ENCODE results near the gene PEX11G. TPM values are rescaled to one million over a fixed set of nuclear protein-coding genes. Genes with fewer than 3 reads are reported as not detected.

The PEX11G gene
- total RNA-seq, 4 donors from 2014 or later, result 0.51 to 1.4 (median 1.1) TPM; not detected in 1

GRCh38 chr19:7529246-7529600, 40.4 kb upstream of the PEX11G start:
- Histone ChIP-seq H3K9me3 (no peaks in the 10 kb centered on the region), H3K27me3 (no peaks in the 10 kb centered on the region), H3K27ac (no peak overlapping the region), H3K4me3 (no peak overlapping the region), H3K36me3 (peaks cover 0 to 58% of the 10 kb centered on the region in 2 donors), H3K4me1 (peaks cover 7 to 8% of the 10 kb centered on the region in 2 donors)
- in situ Hi-C loops (cut with MboI; ENCODE audit: low sequenced_read_pairs in 4 of 4) (loop anchor here in 1 of 4 donors (25.0 kb wide), 1 partner anchor 142 kb away; no protein-coding TSS in a partner anchor), intact Hi-C loops (cut with DNase I; ENCODE audit: low total_unique reads) (no loop called here)
- no peak for ATAC-seq
- DNase-seq, result no peak
- no peak for TF ChIP-seq POLR2A (IDR thresholded peaks at IDR 0.05)
- TF ChIP-seq CTCF (IDR thresholded peaks at IDR 0.05 in 4 of 5, conservative IDR thresholded peaks at IDR 0.05 in 1 of 5), result no peak

- TF ChIP-seq POLR2A (IDR thresholded peaks at IDR 0.05) (no peak), CTCF (IDR thresholded peaks at IDR 0.05 in 4 of 5, conservative IDR thresholded peaks at IDR 0.05 in 1 of 5) (no peak)
- H3K4me1 ChIP-seq, result peaks cover 7 to 9% of the 10 kb centered on the region in 2 donors
- intact Hi-C loops (cut with DNase I; ENCODE audit: low total_unique reads), result no loop called here
- ATAC-seq, result no peak
- H3K27me3 ChIP-seq, result no peaks in the 10 kb centered on the region
- no peak overlapping the region for H3K4me3 ChIP-seq
- peaks cover 0 to 58% of the 10 kb centered on the region in 2 donors for H3K36me3 ChIP-seq
- no peak overlapping the region for H3K27ac ChIP-seq
- H3K9me3 ChIP-seq, result no peaks in the 10 kb centered on the region
- no peak for DNase-seq
- in situ Hi-C loops (cut with MboI; ENCODE audit: low sequenced_read_pairs in 4 of 4), result loop anchor here in 1 of 4 donors (25.0 kb wide), 1 partner anchor 141 kb away; no protein-coding TSS in a partner anchor
Observed at GRCh38 chr19:7528522-7529245, 39.8 kb upstream of the PEX11G start.

- no peak for DNase-seq
- in situ Hi-C loops (cut with MboI; ENCODE audit: low sequenced_read_pairs in 4 of 4), result loop anchor here in 1 of 4 donors (25.0 kb wide), 1 partner anchor 141 kb away; no protein-coding TSS in a partner anchor
- no peak for ATAC-seq
- TF ChIP-seq POLR2A (IDR thresholded peaks at IDR 0.05) (no peak), CTCF (IDR thresholded peaks at IDR 0.05 in 4 of 5, conservative IDR thresholded peaks at IDR 0.05 in 1 of 5) (no peak)
- H3K27me3 ChIP-seq, result no peaks in the 10 kb centered on the region
- H3K4me1 ChIP-seq, result peaks cover 6 to 10% of the 10 kb centered on the region in 2 donors
- H3K27ac ChIP-seq, result no peak overlapping the region
- H3K36me3 ChIP-seq, result peaks cover 0 to 58% of the 10 kb centered on the region in 2 donors
- no peak overlapping the region for H3K4me3 ChIP-seq
- intact Hi-C loops (cut with DNase I; ENCODE audit: low total_unique reads), result no loop called here
- no peaks in the 10 kb centered on the region for H3K9me3 ChIP-seq
Observed at GRCh38 chr19:7528192-7528519, 39.3 kb upstream of the PEX11G start.

GRCh38 chr19:7527516-7528191, 38.8 kb upstream of the PEX11G start:
- no peak for TF ChIP-seq CTCF (IDR thresholded peaks at IDR 0.05 in 4 of 5, conservative IDR thresholded peaks at IDR 0.05 in 1 of 5)
- no peak for TF ChIP-seq POLR2A (IDR thresholded peaks at IDR 0.05)
- in situ Hi-C loops (cut with MboI; ENCODE audit: low sequenced_read_pairs in 4 of 4), result loop anchor here in 1 of 4 donors (25.0 kb wide), 1 partner anchor 140 kb away; no protein-coding TSS in a partner anchor
- ATAC-seq, result no peak
- Histone ChIP-seq H3K27ac (no peak overlapping the region), H3K4me3 (no peak overlapping the region), H3K4me1 (peaks cover 9 to 11% of the 10 kb centered on the region in 2 donors), H3K27me3 (no peaks in the 10 kb centered on the region), H3K9me3 (no peaks in the 10 kb centered on the region), H3K36me3 (peaks cover 0 to 58% of the 10 kb centered on the region in 2 donors)
- DNase-seq, result no peak
- intact Hi-C loops (cut with DNase I; ENCODE audit: low total_unique reads), result no loop called here

Data from gastrocnemius medialis (tissue), 4 donors.